GM21723 (cell line): ENCODE data around the gene PRPF19.
A peak's percentile ranks its signal among the peaks of the same experiment; 100 is the strongest.

Experiments used
- ATAC-seq: cut with Tn5 transposase; IDR thresholded peaks from one replicate; pipeline ENCODE4 v1.9.1; 2021; ENCODE audit warnings: mild to moderate bottlenecking, moderate library complexity; ENCODE audit not compliant: unreplicated experiment

Gene PRPF19

GRCh38 chr11:60906132-60906972 is at the start of gene PRPF19:
TSS of gene PRPF19 (minus strand) at chr11:60906585. CDS start at chr11:60906382, 203 bp downstream.
- peak; percentile 71 for ATAC-seq

DNA sequence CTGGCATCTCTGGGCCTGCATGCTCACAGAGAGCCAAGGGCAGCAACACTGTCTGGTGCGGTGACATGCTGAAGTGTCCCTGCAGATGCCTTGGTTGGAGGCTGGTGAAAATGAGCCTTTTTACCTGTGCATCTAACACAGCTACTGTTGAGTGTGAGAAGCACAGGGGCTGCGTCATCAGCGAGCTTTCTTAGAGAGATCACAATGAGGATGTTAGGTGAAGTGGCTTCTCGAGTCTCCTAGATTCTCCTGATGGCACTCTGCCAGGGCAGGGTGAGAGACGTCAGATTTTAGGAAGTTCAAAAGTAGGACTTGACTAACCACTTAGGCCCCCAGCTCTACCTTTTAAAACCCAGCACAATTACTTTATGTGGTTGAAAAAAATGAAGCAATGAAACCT is 49.2 kb upstream of the PRPF19 start:
- no peak for ATAC-seq

- no peak for ATAC-seq
Observed at GRCh38 chr11:60954421-60954820, 48.0 kb upstream of the PRPF19 start.

DNA sequence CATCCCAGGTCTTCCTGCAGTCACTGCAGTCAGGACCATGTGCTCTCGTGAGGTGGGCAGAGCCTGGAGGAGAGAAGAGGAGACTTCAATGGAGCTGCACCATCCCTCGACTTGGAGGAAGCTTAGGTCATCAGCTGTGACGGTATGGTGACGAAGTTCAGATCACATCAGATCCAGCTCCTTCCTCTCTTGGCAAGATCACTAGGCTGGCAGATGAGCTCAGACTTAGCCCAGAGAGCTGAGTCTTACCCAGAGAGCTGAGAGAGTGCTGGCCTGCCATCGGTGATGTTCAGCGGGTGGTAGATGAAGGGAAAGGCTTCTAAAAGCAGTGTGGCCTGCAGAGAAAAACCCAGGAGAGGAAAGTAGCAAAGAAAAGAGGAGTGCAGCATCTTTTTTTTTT is 47.4 kb upstream of the PRPF19 start:
- ATAC-seq = no peak

DNA sequence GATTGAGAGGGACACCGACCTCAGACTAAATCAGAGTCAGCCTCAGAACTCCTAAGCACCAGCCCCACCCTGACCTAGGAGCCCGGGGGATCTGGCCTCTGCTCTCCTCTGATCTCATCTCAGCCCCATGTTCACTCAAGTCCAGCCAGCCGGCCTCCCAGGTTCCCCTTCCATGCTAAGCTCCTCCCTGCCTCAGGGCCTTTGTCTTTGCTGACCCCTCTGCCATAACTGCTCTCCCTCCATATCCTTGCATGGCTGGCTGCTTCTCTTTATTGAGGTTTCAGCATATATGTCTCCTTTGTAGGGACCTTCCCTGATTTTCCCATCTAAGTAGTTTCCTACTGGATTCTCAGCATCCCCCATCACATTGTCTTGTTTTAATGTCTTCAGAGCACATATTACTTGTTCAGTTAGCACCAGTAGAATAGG is 46.4 kb upstream of the PRPF19 start:
- no peak for ATAC-seq

DNA sequence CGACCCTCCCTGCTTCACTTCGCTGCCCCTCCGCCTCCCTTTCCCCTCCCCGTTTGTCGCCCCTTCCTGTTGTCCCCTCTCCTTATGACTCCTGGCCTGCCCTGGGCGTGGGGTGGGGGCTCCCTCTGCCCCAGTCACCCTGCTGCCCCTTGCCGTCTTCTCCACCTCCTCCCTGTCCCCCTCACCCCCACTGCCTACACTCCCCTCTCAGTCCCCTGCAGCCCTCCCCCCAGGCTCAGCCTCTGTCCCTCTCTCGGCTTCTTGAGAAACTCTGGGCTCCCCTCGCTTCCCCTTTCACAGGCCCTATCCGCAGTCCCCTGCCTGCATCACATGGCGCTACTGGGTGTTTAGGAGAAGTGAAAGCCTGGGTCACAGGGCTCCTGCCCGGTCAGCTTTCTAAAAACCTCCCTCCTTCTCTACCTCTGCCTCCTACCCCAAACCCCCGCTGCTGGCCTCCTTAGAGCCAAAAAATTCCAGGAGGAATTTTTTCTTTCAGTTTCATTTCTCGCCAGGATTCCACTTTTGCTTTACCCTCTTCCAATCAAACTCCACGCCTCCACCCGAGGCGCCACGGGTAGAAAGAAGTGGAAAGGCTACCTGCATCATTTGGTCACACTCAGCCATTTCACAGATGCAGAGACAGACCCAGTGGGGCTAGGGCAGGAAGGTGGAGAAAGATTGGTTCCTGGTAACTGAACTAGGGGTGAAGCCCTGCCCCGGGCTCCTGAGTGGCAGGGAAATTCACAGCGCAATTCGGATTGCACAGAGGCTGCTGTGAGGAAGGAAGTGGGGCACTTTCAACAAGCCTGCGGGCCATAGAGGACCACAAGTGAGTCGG is 45.7 kb upstream of the PRPF19 start, which contains the start of gene SLC15A3:
TSS of gene SLC15A3 (minus strand) at position 273 of the 838 bp plus-strand sequence. CDS start 625 bp downstream, outside the sequence.
- peak; percentile 72 for ATAC-seq

DNA sequence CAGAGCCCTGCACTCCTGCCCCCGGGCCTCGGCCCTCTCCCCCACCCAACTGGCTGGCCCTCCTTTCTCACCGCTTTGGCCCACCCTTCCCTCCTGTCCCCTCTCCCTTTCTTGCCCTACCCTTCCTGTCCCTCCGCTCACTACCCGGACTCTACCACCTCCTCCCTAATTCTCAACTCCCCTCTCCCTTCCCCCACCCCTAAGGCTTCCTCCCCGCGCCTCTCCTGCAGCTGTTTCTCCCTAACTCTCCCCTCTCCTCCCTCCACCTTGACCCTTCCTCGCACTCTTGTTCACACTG is 45.2 kb upstream of the PRPF19 start:
- ATAC-seq = no peak

DNA sequence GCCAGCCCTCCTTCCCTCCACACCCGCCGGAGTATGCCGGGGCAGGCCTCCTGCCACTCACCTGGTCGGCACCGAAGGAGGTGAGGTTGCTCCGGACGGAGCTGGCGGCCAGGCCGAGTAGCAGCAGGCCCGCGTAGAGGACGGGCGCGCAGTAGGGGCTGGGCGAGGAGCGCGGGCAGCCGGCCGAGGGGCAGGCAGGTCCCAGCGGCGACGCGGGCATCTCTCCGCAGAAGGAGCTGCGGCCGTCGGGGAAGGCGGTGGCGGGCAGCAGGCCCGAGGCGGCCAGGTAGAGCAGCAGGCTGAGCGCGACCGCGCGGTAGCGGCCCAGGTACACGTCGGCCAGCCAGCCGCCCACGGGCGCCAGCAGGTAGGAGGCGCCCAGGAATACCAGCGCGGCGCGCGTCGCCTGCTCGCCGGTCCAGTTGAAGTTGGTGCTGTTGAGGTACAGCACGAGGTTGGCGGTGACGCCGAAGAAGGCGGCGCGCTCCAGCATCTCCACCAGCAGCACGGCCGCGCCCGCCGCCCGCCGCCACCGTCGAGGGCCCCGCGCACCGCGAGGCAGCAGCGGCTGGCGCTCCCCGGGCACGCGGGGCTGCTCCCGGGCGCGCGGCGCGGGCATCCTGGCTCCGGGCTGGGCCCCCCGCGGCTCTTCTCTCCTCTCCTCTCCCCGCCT is 44.7 kb upstream of the PRPF19 start:
- ATAC-seq = no peak

DNA sequence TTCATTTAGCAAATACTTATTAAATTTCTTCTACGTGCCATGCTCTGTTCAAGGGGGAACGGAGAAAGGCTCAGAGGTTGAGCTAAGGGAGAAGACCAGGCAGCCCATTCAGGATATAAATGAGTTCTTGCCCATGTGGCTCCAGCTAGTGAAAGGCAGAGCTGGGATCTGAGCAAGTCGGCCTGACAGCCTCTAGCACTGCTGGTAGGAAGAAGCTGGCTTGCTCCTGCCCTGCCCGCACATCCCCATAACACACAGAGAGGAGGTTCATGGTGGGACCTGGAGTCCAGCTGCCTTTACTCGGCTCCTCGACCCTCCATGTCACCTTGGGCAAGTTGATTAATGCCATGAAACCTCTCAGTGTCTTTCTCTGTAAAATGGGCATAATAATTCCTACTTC is 43.6 kb upstream of the PRPF19 start:
- ATAC-seq = no peak

GRCh38 chr11:60948250-60948649 is 41.9 kb upstream of the PRPF19 start:
- ATAC-seq = no peak

GRCh38 chr11:60947700-60948099 is 41.3 kb upstream of the PRPF19 start:
- no peak for ATAC-seq

DNA sequence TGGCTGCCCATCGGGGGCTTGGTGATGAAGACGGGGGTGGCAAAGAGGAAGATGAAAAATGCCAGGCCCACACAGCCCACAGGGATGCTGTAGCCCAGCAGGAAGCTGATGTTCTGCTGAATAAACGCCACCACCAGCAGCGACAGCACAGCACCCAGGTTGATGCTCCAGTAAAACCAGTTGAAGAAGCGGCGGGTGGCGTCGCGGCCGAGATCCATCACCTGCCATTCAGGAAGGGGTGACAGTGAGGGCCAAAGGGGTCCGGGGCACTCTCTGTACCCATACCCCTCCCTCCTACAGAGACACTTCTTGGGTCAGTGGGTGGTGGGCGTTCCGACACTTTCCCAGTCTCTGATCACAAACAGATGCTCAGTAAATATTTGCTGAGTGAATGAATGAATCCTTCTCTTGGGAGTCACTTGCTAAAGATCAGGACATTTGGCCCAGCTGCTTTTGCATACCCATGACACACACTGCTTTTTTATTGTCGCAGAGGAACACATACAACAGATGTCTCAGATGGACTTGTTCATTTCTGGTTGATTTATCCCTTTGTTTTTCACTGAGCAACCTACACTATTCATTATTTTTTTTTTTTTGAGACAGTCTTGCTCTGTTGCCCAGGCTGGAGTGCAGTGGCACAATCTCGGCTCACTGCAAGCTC is 40.3 kb upstream of the PRPF19 start:
- no peak for ATAC-seq

DNA sequence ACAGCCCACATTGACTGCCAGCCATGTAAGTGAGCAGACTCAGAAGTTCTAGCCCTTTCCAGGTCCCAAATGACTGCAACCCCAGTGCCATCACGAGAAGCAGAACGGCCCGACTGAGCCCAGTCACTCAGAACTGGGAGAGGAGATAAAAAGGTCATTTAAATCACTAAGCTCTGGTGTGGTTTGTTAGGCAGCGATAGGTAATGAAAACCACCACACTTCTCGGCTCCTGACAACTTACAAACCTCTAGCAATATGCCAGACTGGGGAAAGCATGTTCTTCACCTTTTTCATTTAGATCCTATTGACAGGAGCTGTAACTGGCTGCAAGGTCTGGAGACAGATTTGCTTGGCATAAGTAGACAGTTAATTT is 38.9 kb upstream of the PRPF19 start:
- no peak for ATAC-seq

DNA sequence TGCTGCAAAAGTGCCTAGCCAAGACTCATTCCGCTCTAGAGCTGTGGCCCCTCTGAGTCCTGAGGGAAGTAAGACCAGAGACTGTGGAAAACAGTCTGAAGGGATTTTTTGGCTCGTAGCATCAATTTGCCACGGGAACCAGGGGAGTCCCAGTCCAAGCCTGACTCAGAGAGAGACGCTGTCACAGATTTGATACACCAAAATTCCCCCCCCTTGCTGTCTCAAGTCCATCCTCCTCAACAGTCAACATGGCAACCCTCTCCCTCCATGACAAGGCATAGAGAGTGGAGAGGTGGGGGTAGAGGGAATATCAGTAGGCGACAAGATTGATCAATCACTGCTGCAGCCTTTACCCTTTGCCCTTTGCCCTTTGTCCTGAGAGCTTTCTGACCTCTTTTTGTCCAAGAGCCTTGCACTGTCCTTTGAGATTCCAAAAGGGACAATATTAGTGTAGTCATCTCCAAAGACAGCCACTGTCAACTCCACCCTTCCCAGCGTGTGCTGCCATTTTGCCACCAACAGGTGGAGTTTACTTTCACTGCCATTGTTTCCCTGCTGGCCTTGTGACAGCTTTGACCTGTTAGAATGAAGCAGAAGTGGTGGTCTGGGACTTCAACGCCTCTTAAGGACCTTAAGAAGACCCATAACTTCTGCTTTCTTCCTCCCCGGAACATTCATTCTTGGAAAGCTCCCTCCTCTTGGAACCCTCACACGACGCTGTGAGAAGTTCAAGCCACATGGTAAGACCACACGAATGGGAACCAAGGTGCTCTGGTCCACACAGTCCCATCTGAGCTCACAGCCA is 38.3 kb upstream of the PRPF19 start:
- ATAC-seq = no peak

DNA sequence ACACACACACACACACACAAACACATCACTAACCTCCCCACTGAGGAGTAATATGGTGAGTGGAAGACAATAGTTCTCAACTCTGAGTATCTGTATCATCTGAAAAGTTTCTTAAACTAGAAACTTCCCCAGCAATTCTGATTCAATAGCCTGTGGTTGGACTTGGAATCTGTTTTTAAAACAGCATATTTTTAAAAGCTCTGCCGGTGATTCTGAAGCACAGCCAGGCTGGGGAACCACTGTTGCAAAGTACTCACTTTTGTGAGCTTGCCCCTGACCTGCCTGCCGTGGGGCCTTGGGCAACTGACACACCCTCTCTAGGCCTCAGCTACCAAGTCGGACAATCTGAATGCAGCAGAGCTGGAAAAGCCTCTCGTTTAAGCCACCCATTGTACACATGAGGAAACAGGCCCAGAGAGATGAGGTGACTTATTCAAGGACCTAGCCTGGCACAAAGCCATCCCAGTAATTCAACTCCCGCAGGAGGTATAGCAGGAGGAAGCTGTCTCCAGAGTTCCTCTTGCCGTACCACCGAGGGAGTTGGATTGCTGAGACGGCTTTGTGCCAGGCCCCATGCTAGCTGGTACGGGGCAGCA is 36.7 kb upstream of the PRPF19 start:
- no peak for ATAC-seq

GRCh38 chr11:60942219-60942618 is 35.8 kb upstream of the PRPF19 start:
- no peak for ATAC-seq

DNA sequence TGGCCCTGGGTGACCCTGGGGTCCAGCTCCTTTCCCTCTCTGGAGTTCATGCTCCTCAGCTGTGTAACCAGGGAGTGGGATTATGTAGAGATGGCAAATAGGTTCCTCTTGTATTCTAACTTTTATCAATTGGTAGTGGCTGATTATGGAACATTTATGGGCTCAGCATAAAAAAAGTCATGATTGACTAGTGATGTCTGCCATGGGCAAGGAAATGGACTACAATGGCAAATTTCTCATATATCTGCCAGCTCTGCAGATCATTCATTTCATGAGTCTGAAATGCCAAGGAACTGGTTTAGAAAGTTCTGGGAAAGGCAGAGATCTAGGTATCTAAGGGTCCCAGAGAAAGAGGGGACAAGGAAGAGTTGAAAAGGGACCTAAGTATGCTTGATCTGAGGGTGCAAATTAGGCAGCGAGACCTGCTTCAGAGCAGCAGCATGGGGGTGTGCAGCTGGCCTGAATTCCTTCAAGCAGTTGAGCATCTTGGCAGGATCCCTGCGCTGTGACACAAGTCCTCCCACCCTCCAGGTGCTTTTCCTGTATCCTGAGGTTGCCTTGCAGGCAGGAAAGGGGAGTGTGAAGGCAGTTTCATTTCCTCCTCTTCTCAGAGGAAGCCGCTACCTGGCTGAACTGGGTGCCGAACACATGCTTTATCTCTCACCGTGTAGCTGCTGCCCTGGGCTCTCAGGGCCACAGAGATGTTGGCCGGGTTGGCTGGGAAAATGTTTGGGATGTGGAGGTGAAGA is 35.2 kb upstream of the PRPF19 start:
- no peak for ATAC-seq

GRCh38 chr11:60939855-60940254 is 33.5 kb upstream of the PRPF19 start:
- ATAC-seq = no peak

DNA sequence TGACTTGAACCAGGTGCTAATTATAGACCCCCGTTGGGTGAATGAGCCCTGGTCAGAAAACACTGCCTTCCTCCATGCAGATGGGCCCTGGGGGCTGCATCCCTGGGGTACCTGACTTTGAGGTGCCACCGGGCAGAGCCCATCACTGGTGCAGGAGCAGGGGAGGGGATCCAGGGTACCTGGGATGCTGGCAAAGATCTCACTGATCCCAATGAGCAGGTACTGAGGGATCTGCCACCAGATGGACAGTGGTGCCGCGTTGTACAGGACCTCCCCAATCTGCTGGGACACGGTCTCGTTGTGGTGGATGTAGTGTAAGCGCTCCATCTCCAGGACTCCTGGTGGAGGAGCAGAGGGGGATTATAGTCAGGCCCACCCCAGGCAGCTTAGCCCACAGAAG is 32.9 kb upstream of the PRPF19 start:
- ATAC-seq = no peak
